ENCODE measurements around the gene SMIM24.

GRCh38 chr19:3518255-3518654 is 37.9 kb upstream of the SMIM24 start:
- TF ChIP-seq CTCF (conservative IDR thresholded peaks at IDR 0.05; ENCODE audit: low read depth, low read length) (no peak), EZH2 (IDR thresholded peaks at IDR 0.05; ENCODE audit: low read length, unreplicated experiment) (no peak)

Measured in PC-3 (cell line).